GM19463 (cell line): Measurements from ENCODE around the gene CDCA5.

Experiments used
- ATAC-seq: cut with Tn5 transposase; IDR thresholded peaks from one replicate; pipeline ENCODE4 v1.9.1; 2021; ENCODE audit warnings: mild to moderate bottlenecking, moderate library complexity; ENCODE audit not compliant: unreplicated experiment

CDCA5 gene

GRCh38 chr11:65083834-65084597, at the start of gene CDCA5, which contains the start of gene ZFPL1:
CDCA5 (minus strand) TSS chr11:65084040; CDS start chr11:65083978, 62 bp downstream.
ZFPL1 (plus strand) TSS chr11:65084222; CDS start chr11:65084699, 477 bp downstream.
- ATAC-seq = peak; percentile 78

DNA sequence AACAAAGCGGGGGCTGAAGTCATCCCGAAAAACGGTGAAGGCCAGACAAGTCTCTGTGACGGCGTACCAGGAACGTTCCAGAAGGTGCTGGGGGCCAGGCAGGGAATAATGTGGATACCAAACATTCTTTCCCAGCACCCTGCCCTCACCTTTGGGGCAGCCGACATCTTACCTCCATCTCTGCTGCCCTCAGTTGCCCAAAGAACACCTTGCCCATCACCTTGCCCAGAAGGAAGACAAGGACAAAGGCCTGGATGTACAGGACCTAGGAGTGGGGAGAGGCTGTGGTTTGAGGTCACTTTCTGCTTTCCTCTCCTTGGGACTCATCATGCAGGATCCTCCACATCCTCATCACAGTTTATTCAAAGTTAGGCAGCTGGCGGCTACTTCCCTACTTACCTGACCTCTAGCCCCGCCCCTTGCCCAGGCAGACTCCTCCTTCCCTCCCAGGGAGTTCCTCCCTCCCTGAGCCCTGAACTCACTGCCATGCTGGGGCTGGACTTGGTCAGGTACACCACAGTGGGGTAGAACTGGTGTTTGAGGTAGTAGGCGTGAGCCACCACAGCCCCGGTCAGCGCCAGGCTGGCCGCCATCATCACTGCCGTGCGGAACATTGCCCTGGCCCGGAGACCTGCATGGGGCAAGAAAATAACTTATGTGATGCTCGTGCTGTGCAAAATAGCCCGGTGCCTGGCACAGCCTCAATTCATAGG, 49.3 kb upstream of the CDCA5 start:
- ATAC-seq = no peak

DNA sequence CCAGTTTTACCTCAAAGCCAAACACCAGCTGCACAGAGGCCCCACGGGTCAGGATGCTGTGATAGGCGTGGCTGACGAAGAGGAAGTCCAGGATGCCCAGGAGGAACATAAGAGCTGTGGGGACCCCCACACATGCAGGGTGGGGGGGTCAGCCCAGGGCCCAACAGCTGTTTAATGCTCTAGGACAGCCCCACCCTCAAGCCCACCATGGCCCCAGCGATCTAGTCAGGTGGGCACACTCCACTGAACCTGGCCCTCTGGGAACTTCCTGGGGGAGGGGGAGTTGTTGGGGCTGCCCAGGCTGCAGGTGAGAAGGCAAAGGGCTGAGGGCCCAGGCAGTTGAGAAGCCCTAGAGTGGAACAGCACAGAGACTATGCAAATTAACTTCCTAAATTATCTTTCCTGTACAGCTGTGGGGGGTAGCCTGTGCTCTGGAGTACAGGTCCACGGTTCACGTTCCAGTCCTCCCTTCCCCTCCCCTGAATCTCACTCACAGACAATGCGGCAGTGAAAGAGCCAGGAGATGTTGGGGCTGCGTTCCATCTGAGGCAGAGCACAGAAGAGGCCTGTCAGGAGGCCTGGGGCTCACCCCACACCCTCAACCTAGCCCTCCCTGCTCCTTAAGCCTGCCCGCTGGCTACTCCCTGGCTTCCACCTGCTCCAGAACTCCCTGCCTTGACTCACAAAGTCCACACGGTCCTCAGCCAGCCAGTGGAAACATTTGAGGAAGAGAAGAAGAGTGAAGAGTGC, 48.6 kb upstream of the CDCA5 start:
- ATAC-seq = peak; percentile 33

DNA sequence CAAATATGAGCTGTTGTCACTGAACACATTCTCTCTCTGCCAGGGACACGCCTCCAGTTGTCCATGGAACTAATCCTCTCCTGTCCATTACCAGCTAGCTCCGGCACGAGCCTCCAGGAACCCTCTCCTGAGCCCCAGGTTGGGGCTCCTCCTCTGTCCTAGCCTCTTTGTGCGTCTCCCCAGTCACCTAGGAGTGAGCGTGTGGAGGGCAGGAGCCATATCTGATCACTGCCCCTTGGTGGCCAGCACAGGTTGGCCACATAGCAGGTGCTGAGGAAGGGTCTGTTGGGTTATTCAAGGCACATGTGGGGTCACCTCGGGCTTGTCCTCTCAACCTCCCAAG, 48.0 kb upstream of the CDCA5 start:
- ATAC-seq = no peak

- no peak for ATAC-seq
Observed at GRCh38 chr11:65131417-65131776, 47.6 kb upstream of the CDCA5 start.

- no peak for ATAC-seq
Observed at GRCh38 chr11:65130631-65131416, 47.0 kb upstream of the CDCA5 start.

DNA sequence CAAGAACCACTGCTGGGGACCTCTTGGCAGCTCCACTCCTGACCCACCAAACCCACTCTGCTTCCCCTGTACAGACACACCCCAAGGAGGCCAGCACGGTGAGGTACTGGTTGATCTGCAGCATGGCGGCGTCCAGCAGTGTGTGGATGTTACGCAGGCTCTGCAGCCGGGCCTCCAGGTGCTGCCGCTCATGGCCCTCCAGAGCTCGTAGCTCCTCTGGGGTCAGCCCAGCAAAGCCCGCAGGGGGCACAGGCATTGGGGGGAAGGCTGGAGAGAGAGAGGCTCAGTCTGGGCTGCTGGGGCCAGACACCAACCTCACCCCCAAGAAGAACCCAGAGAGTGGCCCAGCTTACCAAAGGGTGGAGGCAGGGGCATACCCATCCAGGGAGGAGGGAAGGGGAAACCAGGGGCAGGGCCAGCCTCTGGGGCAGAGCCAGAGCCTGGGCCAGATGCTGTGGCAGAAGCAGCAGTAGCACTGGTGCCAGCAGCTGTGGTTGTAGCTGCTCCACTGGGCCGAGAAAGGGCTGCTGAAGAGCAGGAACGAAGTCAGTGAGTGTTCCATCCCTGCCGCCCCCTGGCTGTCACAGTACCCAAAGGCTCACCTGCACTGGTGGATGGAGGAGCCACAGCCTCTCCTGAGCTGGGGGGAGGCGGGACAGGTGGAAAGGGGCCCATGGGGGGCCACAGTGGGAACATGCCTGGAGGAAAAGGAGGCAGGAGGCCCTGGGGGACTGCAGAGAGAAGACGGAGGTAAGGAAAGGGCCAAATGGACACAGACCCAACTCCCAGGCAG, 46.0 kb upstream of the CDCA5 start:
- ATAC-seq = no peak

GRCh38 chr11:65128182-65129145, 44.6 kb upstream of the CDCA5 start:
- no peak for ATAC-seq

DNA sequence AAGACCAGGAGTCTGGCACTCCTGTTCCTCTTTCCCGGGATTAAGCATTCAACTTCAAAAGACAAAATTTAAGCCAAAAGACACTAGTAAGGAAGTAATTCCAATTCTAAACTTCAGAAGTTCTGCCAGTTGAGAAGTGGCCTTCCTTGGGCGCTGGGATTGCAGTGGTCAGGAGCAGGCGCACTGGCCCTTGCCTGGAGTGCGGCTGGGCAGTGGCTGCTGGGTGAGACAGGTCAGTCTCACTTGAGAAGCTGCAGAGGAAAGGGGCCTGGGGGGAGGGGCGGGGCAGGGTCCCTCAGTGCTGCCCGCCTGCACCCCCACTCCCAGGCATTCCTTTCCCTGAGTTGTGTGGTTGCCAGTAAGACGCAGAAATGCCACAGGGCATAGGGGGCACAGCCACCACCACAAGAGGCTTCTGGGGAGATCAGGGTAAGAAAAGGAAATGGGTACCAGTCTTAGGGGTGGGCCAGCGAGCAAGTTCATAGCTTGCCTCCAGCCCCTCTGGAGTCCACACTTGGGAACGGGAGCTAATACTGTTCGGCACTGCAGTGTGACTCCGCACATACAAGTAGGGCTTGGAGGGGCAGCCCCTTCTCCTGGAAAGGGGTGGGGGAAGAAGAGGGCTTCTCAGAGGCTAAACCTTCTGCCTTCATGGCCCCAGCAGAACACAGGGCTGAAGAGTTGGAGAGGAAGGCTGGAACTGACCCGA, 43.8 kb upstream of the CDCA5 start:
- ATAC-seq = no peak

DNA sequence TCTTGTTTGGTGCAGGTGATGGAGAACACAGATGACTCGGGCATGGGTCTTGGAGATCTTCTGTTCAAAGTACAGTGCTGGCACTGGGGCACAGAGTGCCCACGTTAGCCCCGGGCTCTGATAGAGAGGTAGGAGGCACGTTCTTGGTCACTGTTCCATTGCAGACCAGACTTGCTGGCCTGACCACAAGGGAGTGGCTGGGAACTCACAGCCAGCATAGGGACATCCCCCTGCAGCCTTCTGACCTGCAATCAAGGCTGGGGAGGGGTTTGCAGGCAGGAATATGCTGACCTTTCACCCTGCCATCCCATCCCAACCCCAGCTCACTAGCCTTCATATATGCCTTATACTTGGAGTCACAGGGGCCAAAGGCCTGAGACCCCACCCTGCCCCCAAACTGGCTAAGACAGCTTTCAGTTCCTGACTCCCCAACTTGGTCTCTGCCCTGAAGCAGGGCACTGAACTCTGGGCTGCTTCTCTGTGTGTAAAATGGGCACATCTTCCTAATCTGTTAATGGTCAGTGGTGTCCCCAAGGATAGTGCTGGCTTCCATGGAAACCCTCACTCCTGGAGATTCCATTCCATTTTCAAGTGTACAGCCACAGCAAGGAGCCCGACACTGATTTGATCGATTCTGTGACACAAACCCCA, 42.9 kb upstream of the CDCA5 start:
- ATAC-seq = no peak

DNA sequence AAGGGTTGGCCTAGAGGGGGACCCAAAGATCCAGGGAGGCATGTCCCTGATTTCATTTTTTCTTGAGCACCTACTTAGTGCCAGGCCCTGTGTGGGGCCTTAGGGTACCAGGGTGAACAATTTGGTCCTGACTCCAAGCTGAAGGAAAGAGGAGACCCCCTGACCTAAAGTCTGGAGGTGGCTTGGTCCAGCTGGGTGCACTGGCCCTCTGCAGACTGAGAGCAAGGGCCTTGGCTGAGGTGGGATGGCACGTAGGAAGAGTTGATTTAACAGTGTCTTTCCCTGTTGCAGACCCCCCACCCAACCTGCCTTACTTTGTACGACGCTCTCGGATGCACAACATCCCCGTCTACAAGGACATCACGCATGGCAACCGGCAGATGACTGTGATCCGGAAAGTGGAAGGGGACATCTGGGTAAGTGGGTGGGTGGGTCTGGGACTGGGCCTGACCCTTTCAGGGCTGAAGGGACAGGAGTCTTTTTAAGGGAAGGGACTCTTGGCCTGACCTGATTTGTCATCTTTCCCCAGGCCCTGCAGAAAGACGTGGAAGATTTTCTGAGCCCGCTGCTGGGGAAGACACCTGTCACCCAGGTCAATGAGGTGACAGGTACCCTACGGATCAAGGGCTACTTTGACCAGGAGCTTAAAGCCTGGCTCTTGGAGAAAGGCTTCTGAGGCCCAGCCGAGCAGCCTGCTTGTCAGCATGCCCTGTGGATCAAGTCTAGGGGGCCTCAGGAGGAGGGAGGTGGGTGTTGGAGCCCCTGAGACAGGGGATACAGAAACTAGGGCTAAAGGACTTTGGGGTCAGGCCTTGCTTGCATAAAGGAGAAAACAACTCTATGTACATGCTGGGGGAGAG, 41.6 kb upstream of the CDCA5 start:
- ATAC-seq = no peak

GRCh38 chr11:65124480-65125196, 40.8 kb upstream of the CDCA5 start:
- ATAC-seq = no peak

GRCh38 chr11:65121865-65122696, 38.2 kb upstream of the CDCA5 start, which contains the start of the genes FAU and MRPL49:
FAU (minus strand) TSS chr11:65122134; CDS start chr11:65121813, 321 bp downstream.
MRPL49 (plus strand) TSS chr11:65122321; CDS start chr11:65122347, 26 bp downstream.
- ATAC-seq = peak; percentile 75

GRCh38 chr11:65121447-65121864, 37.6 kb upstream of the CDCA5 start:
- ATAC-seq = no peak

DNA sequence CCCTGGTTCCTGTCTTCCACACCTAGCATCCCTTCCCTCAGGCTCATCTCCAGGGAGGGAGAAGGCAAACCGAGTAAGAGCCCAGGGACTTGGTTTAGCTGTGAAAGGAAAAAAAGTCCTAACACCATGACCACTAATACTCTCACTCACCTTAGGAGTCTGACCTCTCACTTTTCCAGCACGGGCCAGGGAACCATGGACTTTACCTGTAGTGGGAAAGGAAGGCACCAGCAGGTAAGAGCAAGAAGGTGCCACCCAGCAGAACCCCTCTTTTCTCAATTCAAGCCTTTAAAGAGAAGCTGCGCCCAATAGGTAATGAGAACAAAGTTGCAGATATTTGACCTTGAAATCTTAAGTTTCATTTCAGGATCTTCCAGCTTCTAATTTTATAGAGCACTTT, 37.0 kb upstream of the CDCA5 start:
- ATAC-seq = no peak
